Measurements from ENCODE around the gene B3GALT4.

DNA sequence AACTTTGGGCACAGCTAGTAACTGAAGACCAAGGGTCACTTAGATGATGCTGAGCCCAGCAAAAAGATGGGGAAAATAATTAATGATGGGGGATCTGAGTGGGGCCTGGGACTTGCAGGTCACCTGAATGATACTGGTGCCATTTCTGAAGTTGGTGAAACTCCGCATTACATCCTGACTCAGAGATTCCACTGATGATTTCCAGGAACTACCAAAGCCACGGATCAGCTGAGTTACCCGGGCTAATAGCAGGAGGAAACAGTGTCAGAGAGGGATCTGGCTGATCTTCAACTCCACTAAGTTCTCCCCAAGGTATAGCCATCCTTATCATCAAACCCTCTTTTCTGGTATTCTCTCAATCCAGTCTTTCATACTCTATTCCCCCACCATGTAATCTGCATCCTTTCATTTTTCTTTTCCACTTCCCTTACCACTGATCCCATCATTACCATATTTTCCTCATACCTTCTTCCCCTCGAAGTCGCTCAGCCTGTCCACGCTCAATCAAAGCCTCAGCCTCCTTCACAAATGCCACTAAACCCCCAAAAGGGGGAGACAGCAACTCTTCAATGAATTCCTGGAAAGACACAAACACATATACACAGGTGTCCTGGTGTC lies 25.4 kb upstream of the B3GALT4 start:
- TF ChIP-seq POLR2A (IDR thresholded peaks at IDR 0.05) (no peak), POLR2AphosphoS5 (IDR thresholded peaks at IDR 0.05) (no peak)
- TF ChIP-seq, protein P1, sequence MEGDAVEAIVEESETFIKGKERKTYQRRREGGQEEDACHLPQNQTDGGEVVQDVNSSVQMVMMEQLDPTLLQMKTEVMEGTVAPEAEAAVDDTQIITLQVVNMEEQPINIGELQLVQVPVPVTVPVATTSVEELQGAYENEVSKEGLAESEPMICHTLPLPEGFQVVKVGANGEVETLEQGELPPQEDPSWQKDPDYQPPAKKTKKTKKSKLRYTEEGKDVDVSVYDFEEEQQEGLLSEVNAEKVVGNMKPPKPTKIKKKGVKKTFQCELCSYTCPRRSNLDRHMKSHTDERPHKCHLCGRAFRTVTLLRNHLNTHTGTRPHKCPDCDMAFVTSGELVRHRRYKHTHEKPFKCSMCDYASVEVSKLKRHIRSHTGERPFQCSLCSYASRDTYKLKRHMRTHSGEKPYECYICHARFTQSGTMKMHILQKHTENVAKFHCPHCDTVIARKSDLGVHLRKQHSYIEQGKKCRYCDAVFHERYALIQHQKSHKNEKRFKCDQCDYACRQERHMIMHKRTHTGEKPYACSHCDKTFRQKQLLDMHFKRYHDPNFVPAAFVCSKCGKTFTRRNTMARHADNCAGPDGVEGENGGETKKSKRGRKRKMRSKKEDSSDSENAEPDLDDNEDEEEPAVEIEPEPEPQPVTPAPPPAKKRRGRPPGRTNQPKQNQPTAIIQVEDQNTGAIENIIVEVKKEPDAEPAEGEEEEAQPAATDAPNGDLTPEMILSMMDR (IDR thresholded peaks at IDR 0.05) = no peak

Measured in breast epithelium (tissue), 3 donors.